Measurements from ENCODE around the gene TLR9.

GRCh38 chr3:52172262-52172757, 53.1 kb downstream of the TLR9 start:
- TF ChIP-seq BHLHE40 (IDR thresholded peaks at IDR 0.05; ENCODE audit: borderline replicate concordance) (no peak), FOXK2 (IDR thresholded peaks at IDR 0.05) (no peak), HDGF (IDR thresholded peaks at IDR 0.05; ENCODE audit: borderline replicate concordance) (no peak), SUZ12 (IDR thresholded peaks at IDR 0.05) (no peak), FOXA1 (IDR thresholded peaks at IDR 0.05) (no peak), SP1 (IDR thresholded peaks at IDR 0.05) (no peak), CTBP1 (IDR thresholded peaks at IDR 0.05; ENCODE audit: borderline replicate concordance) (no peak), FOXM1 (IDR thresholded peaks at IDR 0.05; ENCODE audit: borderline replicate concordance) (no peak), NFRKB (IDR thresholded peaks at IDR 0.05) (no peak), ARNT (IDR thresholded peaks at IDR 0.05) (no peak), LEF1 (IDR thresholded peaks at IDR 0.05; ENCODE audit: borderline replicate concordance) (no peak)
- TF ChIP-seq, protein P1, sequence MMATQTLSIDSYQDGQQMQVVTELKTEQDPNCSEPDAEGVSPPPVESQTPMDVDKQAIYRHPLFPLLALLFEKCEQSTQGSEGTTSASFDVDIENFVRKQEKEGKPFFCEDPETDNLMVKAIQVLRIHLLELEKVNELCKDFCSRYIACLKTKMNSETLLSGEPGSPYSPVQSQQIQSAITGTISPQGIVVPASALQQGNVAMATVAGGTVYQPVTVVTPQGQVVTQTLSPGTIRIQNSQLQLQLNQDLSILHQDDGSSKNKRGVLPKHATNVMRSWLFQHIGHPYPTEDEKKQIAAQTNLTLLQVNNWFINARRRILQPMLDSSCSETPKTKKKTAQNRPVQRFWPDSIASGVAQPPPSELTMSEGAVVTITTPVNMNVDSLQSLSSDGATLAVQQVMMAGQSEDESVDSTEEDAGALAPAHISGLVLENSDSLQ (IDR thresholded peaks at IDR 0.05), result no peak

Data from HEK293T (cell line).